Smooth muscle cell (in vitro differentiated cells): ENCODE results near the gene CTAG1A. TPM values are rescaled to one million over a fixed set of nuclear protein-coding genes. Genes with fewer than 3 reads are reported as not detected.
"Not testable (repeated sequence)": the region's sequence is repeated elsewhere in the genome, so short reads cannot be mapped to it uniquely, and the experiment has no call there.

Experiments
- DNase-seq: peaks from one replicate; lab custom pipeline; 2025; ENCODE audit not compliant: unreplicated experiment; lab: John Stamatoyannopoulos, UW
- H2AFZ ChIP-seq: fragments of 200-600 bp; sonication (generic); 2 replicates; pipeline ENCODE4 v1.6.0; 2016; ENCODE audit warnings: antibody characterized with exemption, low read depth, mild to moderate bottlenecking
- H3F3A ChIP-seq: fragments of 200-600 bp; sonication (generic); 2 replicates; pipeline ENCODE4 v1.6.0; 2017; ENCODE audit warnings: antibody characterized with exemption, low read depth
- H3K27ac ChIP-seq: fragments of 200-600 bp; sonication (generic); 2 replicates; pipeline ENCODE4 v1.5.1; 2016; ENCODE audit warnings: low read depth, mild to moderate bottlenecking
- H3K27me3 ChIP-seq: fragments of 200-600 bp; sonication (generic); 2 replicates; pipeline ENCODE4 v1.6.1; 2016; ENCODE audit warnings: low read depth, mild to moderate bottlenecking
- H3K36me3 ChIP-seq: fragments of 200-600 bp; sonication (generic); 2 replicates; pipeline ENCODE4 v1.5.1; 2016; ENCODE audit warnings: low read depth
- H3K4me1 ChIP-seq: fragments of 200-600 bp; sonication (generic); 2 replicates; pipeline ENCODE4 v1.5.1; 2016; ENCODE audit warnings: low read depth
- H3K4me2 ChIP-seq: fragments of 200-600 bp; sonication (generic); 2 replicates; pipeline ENCODE4 v1.6.0; 2016; ENCODE audit warnings: mild to moderate bottlenecking
- H3K4me3 ChIP-seq: fragments of 200-600 bp; sonication (generic); 2 replicates; pipeline ENCODE4 v1.5.1; 2016; ENCODE audit warnings: mild to moderate bottlenecking
- H3K79me2 ChIP-seq: fragments of 200-600 bp; sonication (generic); 2 replicates; pipeline ENCODE4 v1.6.0; 2016; ENCODE audit warnings: low read depth, mild to moderate bottlenecking
- H3K9ac ChIP-seq: fragments of 200-600 bp; sonication (generic); 2 replicates; pipeline ENCODE4 v1.6.0; 2016; ENCODE audit warnings: low read depth
- H3K9me3 ChIP-seq: fragments of 200-600 bp; sonication (generic); replicated peaks from 2 replicates; pipeline ENCODE4 v1.5.1; 2016; ENCODE audit warnings: low read depth
- H4K20me1 ChIP-seq: fragments of 200-600 bp; sonication (generic); 2 replicates; pipeline ENCODE4 v1.6.0; 2016; ENCODE audit warnings: low read depth
- CTCF ChIP-seq: fragments of 200-600 bp; sonication (generic); IDR thresholded peaks from 2 replicates; pipeline ENCODE4 v1.5.1; 2017; ENCODE audit warnings: borderline replicate concordance, mild to moderate bottlenecking, antibody characterized with exemption; ENCODE audit not compliant: insufficient read depth, poor library complexity, severe bottlenecking
- WGBS: methylation state at CpG from one replicate; pipeline ENCODE4 v1.1.7; 2016; ENCODE audit warnings: low lambda C conversion rate; 5-methylcytosine and 5-hydroxymethylcytosine counted together
- polyA plus RNA-seq: library from polyadenylated mRNA; unstranded; fragments of >200 nt; fragmentation: Nextera tagmentation; extraction: Ambion mirVana; gene quantifications from 2 replicates; pipeline ENCODE4 v1.2.1, GENCODE V29; 2016
- total RNA-seq: library from RNA; depleted of rRNA; stranded (reverse); fragments of >200 nt; gene quantifications from 2 replicates; pipeline ENCODE4 v1.2.3, GENCODE V29; 2014

CTAG1A gene
- total and polyA plus RNA-seq, 2 experiments from 2014 or later = not detected

GRCh38 chrX:154603438-154604430, 18.8 kb downstream of the CTAG1A start:
- Histone ChIP-seq H3K9ac (no peak overlapping the region), H3K4me3 (no peak overlapping the region), H2AFZ (no peak overlapping the region), H3K36me3 (no peaks in the 10 kb centered on the region), H3K4me2 (no peak overlapping the region), H3K4me1 (no peaks in the 10 kb centered on the region), H3K27me3 (no peaks in the 10 kb centered on the region), H3K27ac (no peak overlapping the region), H3F3A (no peaks in the 10 kb centered on the region), H3K79me2 (no peaks in the 10 kb centered on the region), H3K9me3 (no peaks in the 10 kb centered on the region), H4K20me1 (no peaks in the 10 kb centered on the region)
- WGBS = 80% methylated on average over 13 of the region's 13 CpGs
- no peak for DNase-seq
- TF ChIP-seq CTCF = no peak

- Histone ChIP-seq H3K9ac (no peak overlapping the region), H2AFZ (no peak overlapping the region), H3K27me3 (no peaks in the 10 kb centered on the region), H4K20me1 (no peaks in the 10 kb centered on the region), H3K36me3 (no peaks in the 10 kb centered on the region), H3K4me3 (no peak overlapping the region), H3K4me1 (no peaks in the 10 kb centered on the region), H3F3A (no peaks in the 10 kb centered on the region), H3K9me3 (no peaks in the 10 kb centered on the region), H3K79me2 (no peaks in the 10 kb centered on the region), H3K4me2 (no peak overlapping the region), H3K27ac (no peak overlapping the region)
- no peak for TF ChIP-seq CTCF
- 85% methylated on average over 6 of the region's 6 CpGs for WGBS
- no peak for DNase-seq
These were observed 20.6 kb downstream of the CTAG1A start for GRCh38 chrX:154605566-154605965.

- Histone ChIP-seq H3K79me2 (no peaks in the 10 kb centered on the region), H4K20me1 (no peaks in the 10 kb centered on the region), H3K9me3 (no peaks in the 10 kb centered on the region), H3K9ac (no peak overlapping the region), H3F3A (no peaks in the 10 kb centered on the region), H3K36me3 (no peaks in the 10 kb centered on the region), H3K27ac (no peak overlapping the region), H3K4me2 (no peak overlapping the region), H3K27me3 (no peaks in the 10 kb centered on the region), H3K4me3 (no peak overlapping the region), H2AFZ (no peak overlapping the region), H3K4me1 (no peaks in the 10 kb centered on the region)
- WGBS = 83% methylated on average over 6 of the region's 6 CpGs
- TF ChIP-seq CTCF = no peak
- DNase-seq = no peak
These were observed 22.4 kb downstream of the CTAG1A start for GRCh38 chrX:154607370-154607769.

GRCh38 chrX:154607976-154608375, 23.0 kb downstream of the CTAG1A start:
- not testable (repeated sequence) for H2AFZ ChIP-seq, H4K20me1 ChIP-seq, H3K9ac ChIP-seq, H3K27ac ChIP-seq, H3K79me2 ChIP-seq, H3K36me3 ChIP-seq, H3K9me3 ChIP-seq, H3K4me3 ChIP-seq, H3K27me3 ChIP-seq, H3F3A ChIP-seq, DNase-seq, H3K4me2 ChIP-seq, H3K4me1 ChIP-seq
- 84% methylated on average over 11 of the region's 11 CpGs for WGBS

GRCh38 chrX:154608823-154609222, 23.9 kb downstream of the CTAG1A start:
- not testable (repeated sequence) for H3K9me3 ChIP-seq, H3K4me3 ChIP-seq, H3F3A ChIP-seq, DNase-seq, H3K4me2 ChIP-seq, H3K79me2 ChIP-seq, H3K36me3 ChIP-seq, H3K27ac ChIP-seq, H3K4me1 ChIP-seq, H3K9ac ChIP-seq, H3K27me3 ChIP-seq, H2AFZ ChIP-seq, H4K20me1 ChIP-seq
- 73% methylated on average over 12 of the region's 12 CpGs for WGBS

GRCh38 chrX:154611146-154611545, 26.2 kb downstream of the CTAG1A start:
- WGBS = 87% methylated on average over 12 of the region's 12 CpGs

More at GRCh38 chrX:154611146-154611545, 26.2 kb downstream of the CTAG1A start:
- H3K4me1 ChIP-seq, H2AFZ ChIP-seq, H3K4me3 ChIP-seq, H3K9me3 ChIP-seq, H3K27me3 ChIP-seq, H3K36me3 ChIP-seq, H3K27ac ChIP-seq, H3K79me2 ChIP-seq, H3K9ac ChIP-seq, H3F3A ChIP-seq, H3K4me2 ChIP-seq, DNase-seq, H4K20me1 ChIP-seq: not testable (repeated sequence)
